Right ventricle myocardium superior (tissue), 1 donor: ENCODE data around the gene CEMIP. TPM values are rescaled to one million over a fixed set of nuclear protein-coding genes. Genes with fewer than 3 reads are reported as not detected.

Source experiments
- ATAC-seq: fragments of 200-7000 bp; cut with Tn5 transposase; one replicate; pipeline ENCODE4 v1.9.1; 2020; ENCODE audit warnings: mild to moderate bottlenecking; ENCODE audit not compliant: poor library complexity
- DNase-seq: peaks from one replicate; pipeline ENCODE4 v3.0.0-alpha.2; 2020
- intact Hi-C: fragments of 100-400 bp; cut with DNase I; formaldehyde crosslinking; loops from one replicate; pipeline ENCODE4 v1.11.2; 2022
- microRNA-seq: library from miRNA; unstranded; fragments of <30 nt; microRNA quantifications from one replicate; pipeline ENCODE4 v1.2.0, GENCODE V29; 2020
- total RNA-seq: library from RNA; stranded (reverse); fragmentation: NEBNext Ultra II Directional; extraction: Animal tissue kit (Norgen Biotek cat#: 25700); gene quantifications from one replicate; pipeline ENCODE4 v1.2.1, GENCODE V29; 2021
- donor health status: DM: no; HTN: yes; CAD: no; lungs with severe emphysema.

CEMIP gene
- total RNA-seq, 1 donor from 2014 or later: not detected

DNA sequence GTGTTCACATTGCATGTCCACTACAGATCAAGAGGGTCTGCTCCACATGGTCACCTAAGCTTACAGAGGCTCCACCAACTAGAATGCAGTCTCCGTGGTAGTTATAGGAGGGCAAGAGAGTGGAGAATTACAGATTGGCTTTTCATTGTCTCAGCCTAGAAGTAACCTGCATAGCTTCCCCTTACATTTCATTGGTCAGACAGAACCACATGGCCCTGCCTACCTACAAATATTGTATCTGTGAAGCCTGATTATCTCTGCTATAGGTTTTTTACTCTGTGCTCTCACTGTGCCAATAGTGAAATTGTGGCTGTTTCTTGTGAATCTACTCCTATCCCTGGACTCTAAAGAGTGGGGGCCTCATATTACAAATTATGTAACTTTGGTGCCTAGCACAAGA is 219.1 kb downstream of the CEMIP start:
- intact Hi-C loops: no loop called here
- ATAC-seq (no peak), DNase-seq (no peak)

DNA sequence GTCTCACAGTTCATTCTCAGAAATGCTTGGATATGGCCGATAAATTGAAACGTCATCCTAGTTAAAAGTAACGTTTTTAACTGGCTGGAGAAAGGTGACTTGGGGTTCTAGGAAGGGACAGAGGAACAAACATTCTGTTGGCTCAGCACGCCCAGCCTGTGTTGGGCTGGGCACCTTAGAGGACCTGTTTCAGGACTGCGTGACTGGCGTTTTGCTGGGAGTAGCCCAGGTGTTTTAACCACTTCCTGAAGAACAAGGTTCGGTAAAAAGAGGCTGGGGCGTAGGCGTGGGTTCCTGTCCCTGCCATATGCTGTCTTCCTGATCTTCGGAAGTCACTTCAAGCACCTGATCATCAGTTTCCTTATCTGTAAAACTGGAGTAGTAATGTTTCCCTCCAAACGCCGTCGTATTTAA is 220.5 kb downstream of the CEMIP start:
- intact Hi-C loops: loop anchor here (5.0 kb wide), 1 partner anchor 98 kb away; no protein-coding TSS in a partner anchor
- no peak for DNase-seq
- no peak for ATAC-seq

DNA sequence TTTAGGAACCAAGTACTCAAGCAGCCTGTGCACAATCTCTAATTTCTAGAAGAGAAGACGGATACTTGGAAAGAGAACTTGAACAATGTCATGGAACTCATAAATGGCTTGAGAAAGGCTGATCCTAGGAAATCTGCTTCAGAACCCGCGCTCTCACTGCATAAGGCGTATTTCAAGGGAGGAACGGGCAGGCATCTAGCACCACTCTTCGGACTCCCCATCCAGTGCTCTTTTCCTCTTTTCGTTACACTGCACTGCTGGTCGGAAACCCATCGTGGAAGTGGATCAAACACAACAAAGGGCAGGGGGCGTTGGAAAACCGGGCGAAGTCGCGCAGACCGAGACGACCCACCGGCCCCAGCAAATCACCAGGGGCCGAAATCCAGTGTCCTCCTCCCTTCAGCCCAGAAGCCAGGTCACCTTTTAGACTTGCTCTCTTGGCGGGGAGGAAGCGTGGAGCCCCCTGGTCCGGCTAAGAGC is 221.0 kb downstream of the CEMIP start:
- DNase-seq (no peak), ATAC-seq (peak; percentile 16)
- intact Hi-C loops: loop anchor here (5.0 kb wide), 1 partner anchor 97 kb away; no protein-coding TSS in a partner anchor

DNA sequence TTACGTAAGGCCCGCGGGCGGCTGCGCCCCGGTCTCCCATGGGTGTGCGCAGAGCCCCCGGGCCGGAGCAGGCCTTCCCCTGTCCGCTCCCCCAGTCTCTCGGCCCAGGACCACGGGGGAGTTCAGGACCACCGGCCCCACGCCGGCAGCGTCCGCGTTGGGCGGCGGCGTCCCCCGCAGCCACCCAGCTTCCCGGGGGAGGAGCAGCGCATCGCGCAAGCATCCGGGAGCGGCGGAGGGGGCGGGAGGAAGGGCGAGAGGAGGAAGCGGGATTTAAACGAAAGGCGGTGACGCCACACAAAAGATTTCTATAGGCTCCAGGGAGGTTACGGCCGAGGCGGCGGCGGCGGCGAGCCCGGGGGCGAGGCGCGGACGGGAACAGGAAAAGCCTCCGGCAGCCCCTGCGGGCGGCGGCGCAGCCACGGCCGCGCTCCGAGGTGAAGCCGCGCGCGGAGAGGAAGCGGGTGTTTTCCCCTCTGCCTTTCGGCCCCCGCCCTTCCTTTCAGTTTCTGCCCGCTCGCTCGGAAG is 221.5 kb downstream of the CEMIP start, which contains the start of gene TLNRD1:
TLNRD1 (plus strand) TSS at position 300 of the 528 bp plus-strand sequence. CDS start 1,349 bp downstream, outside the sequence.
- DNase-seq (peak; percentile 93), ATAC-seq (peak; percentile 87)
- intact Hi-C loops: loop anchor here (5.0 kb wide), 1 partner anchor 97 kb away; no protein-coding TSS in a partner anchor

Small RNA genes within 50 kb of the gene (microRNA-seq; reads per million reads assigned to microRNA genes)
- not detected for gene MIR4514
- not detected for gene MIR549A

Other genes starting within 250 kb of the CEMIP start
- 8.0 TPM for gene ABHD17C, start 84.1 kb upstream of the CEMIP start, total RNA-seq
- gene MESD, start 210.4 kb downstream of the CEMIP start, total RNA-seq: 12.5 TPM
- 6.1 TPM for gene TLNRD1, start 221.6 kb downstream of the CEMIP start, total RNA-seq